GM18870 (cell line): Measurements from ENCODE around the gene CCL1.

ENCODE experiments used
- ATAC-seq: cut with Tn5 transposase; IDR thresholded peaks from one replicate; pipeline ENCODE4 v1.9.1; 2021; ENCODE audit warnings: moderate library complexity; ENCODE audit not compliant: unreplicated experiment

The CCL1 gene

GRCh38 chr17:34363183-34363661 is at the start of gene CCL1:
Gene CCL1, minus strand, starts transcription at chr17:34363233. Its CDS starts 72 bp downstream, at chr17:34363161.
- no peak for ATAC-seq

GRCh38 chr17:34412534-34412933 is 49.5 kb upstream of the CCL1 start:
- no peak for ATAC-seq

GRCh38 chr17:34411646-34412421 is 48.8 kb upstream of the CCL1 start:
- no peak for ATAC-seq

- no peak for ATAC-seq
Observed at GRCh38 chr17:34409352-34409751, 46.3 kb upstream of the CCL1 start.

- no peak for ATAC-seq
Observed at GRCh38 chr17:34408439-34408838, 45.4 kb upstream of the CCL1 start.

GRCh38 chr17:34406226-34406625 is 43.2 kb upstream of the CCL1 start:
- no peak for ATAC-seq

GRCh38 chr17:34403006-34403405 is 40.0 kb upstream of the CCL1 start:
- no peak for ATAC-seq

- ATAC-seq, result no peak
Observed at GRCh38 chr17:34401165-34401564, 38.1 kb upstream of the CCL1 start.

GRCh38 chr17:34400301-34400931 is 37.4 kb upstream of the CCL1 start:
- ATAC-seq, result no peak

GRCh38 chr17:34399725-34400124 is 36.7 kb upstream of the CCL1 start:
- no peak for ATAC-seq

- no peak for ATAC-seq
Observed at GRCh38 chr17:34398990-34399389, 36.0 kb upstream of the CCL1 start.

- no peak for ATAC-seq
Observed at GRCh38 chr17:34397265-34397664, 34.2 kb upstream of the CCL1 start.

GRCh38 chr17:34393401-34393800 is 30.4 kb upstream of the CCL1 start:
- ATAC-seq, result no peak

- no peak for ATAC-seq
Observed at GRCh38 chr17:34391241-34391640, 28.2 kb upstream of the CCL1 start.

GRCh38 chr17:34390649-34391048 is 27.6 kb upstream of the CCL1 start:
- no peak for ATAC-seq

- ATAC-seq, result no peak
Observed at GRCh38 chr17:34389126-34389750, 26.2 kb upstream of the CCL1 start.

GRCh38 chr17:34387566-34387965 is 24.5 kb upstream of the CCL1 start:
- ATAC-seq, result no peak

GRCh38 chr17:34386697-34387550 is 23.9 kb upstream of the CCL1 start:
- ATAC-seq, result no peak

- ATAC-seq, result no peak
Observed at GRCh38 chr17:34386343-34386696, 23.3 kb upstream of the CCL1 start.

- ATAC-seq, result no peak
Observed at GRCh38 chr17:34384822-34385605, 22.0 kb upstream of the CCL1 start.
